Mucosa of rectum (tissue), 2 donors: ENCODE measurements around the gene CNPY2.
"Not testable (repeated sequence)": the region's sequence is repeated elsewhere in the genome, so short reads cannot be mapped to it uniquely, and the experiment has no call there.

ENCODE experiments used
- H3K27ac ChIP-seq, 2 donors: one replicate each; pipeline ENCODE4 v1.7.0; 2013; ENCODE audit warnings: inconsistent platforms in 2 of 2, low read depth in 2 of 2, low read length in 2 of 2
- H3K27me3 ChIP-seq, 2 donors: one replicate each; pipeline ENCODE4 v1.7.0; 2013; ENCODE audit warnings: low read length in 2 of 2; ENCODE audit not compliant: control insufficient read depth in 2 of 2, insufficient read depth in 2 of 2
- H3K36me3 ChIP-seq, 2 donors: one replicate each; pipeline ENCODE4 v1.7.0; 2013; ENCODE audit warnings: low read length in 2 of 2; ENCODE audit not compliant: control insufficient read depth in 2 of 2, insufficient read depth in 2 of 2
- H3K4me1 ChIP-seq, 2 donors: one replicate each; pipeline ENCODE4 v1.7.0; 2013; ENCODE audit warnings: low read length in 2 of 2, mild to moderate bottlenecking in 1 of 2; ENCODE audit not compliant: control insufficient read depth in 2 of 2, insufficient read depth in 2 of 2
- H3K4me3 ChIP-seq, 2 donors: one replicate each; pipeline ENCODE4 v1.7.0; 2013; ENCODE audit warnings: low read length in 2 of 2
- H3K9ac ChIP-seq, 2 donors: one replicate each; pipeline ENCODE4 v1.7.0; 2013; ENCODE audit warnings: low read length in 2 of 2, low read depth in 1 of 2, mild to moderate bottlenecking in 1 of 2
- H3K9me3 ChIP-seq, 2 donors: one replicate each; pipeline ENCODE4 v1.7.0; 2013; ENCODE audit warnings: low read length in 2 of 2; ENCODE audit not compliant: control insufficient read depth in 2 of 2
- donor health status: healthy.
- donor health status: Normal muscosa, but diverticular disease.

Gene CNPY2

DNA sequence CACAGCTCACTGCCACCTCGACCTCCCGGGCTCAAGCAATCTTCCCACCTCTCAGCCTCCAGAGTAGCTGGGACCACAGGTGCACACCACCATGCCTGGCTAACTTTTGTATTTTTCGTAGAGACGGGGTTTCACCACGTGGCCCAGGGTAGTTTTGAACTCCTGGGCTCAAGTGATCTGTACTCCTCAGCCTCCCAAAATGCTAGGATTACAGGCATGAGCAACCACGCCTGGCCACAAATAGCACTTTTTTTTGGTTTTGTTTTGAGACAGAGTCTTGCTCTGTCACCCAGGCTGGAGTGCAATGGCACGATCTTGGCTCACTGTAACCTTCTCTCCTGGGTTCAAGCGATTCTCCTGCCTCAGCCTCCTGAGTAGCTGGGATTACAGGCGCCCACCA is 31.5 kb upstream of the CNPY2 start:
- not testable (repeated sequence) for H3K4me3 ChIP-seq, H3K4me1 ChIP-seq, H3K9ac ChIP-seq, H3K27me3 ChIP-seq, H3K9me3 ChIP-seq, H3K27ac ChIP-seq
- H3K36me3 ChIP-seq: peaks cover 64 to 76% of the 10 kb centered on the region in 2 donors

DNA sequence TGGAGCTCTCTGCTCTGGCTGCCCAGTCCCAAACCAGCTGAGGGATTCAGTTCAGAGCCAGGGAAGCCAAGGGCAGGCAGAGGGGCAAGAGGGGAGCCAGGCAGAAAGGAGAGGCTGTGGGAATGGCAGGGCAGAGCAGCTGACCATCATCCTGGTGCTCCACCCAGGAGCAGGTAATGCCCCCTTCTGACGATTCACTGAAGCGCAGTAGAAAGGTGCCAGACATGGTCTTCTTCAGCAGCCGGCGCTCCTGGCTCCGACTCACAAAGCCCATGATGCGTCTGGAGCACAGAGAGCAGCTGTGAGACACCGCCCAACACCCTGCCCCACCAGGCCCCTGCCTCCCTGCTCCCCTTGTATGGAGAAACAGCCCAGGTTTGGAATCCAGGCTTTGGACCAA is 30.9 kb upstream of the CNPY2 start:
- Histone ChIP-seq H3K9me3 (no peaks in the 10 kb centered on the region), H3K9ac (no peak overlapping the region), H3K36me3 (peaks cover 63 to 75% of the 10 kb centered on the region in 2 donors), H3K27ac (no peak overlapping the region), H3K27me3 (no peaks in the 10 kb centered on the region), H3K4me3 (no peak overlapping the region), H3K4me1 (no peaks in the 10 kb centered on the region)

DNA sequence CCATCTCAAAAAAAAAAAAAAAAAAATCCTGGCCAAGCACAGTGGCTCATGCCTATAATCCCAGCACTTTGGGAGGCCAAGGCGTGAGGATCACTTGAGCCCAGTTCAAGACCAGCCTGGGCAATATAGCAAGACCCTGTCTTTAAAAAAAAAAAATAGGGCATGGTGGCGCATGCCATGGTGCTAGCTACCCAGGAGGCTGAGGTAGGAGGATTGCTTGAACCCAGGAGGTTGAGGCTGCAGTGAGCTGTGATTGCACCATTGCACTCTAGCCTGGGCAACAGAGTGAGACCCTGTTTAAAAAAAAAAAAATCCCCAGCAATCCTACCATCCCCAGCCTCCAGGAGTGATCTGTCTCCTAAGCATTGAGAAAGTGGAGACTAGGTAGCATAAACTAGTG is 26.5 kb upstream of the CNPY2 start:
- not testable (repeated sequence) for H3K27me3 ChIP-seq, H3K27ac ChIP-seq, H3K9me3 ChIP-seq, H3K4me1 ChIP-seq, H3K9ac ChIP-seq, H3K4me3 ChIP-seq
- peaks cover 31 to 36% of the 10 kb centered on the region in 2 donors for H3K36me3 ChIP-seq

- no peaks in the 10 kb centered on the region for H3K9me3 ChIP-seq
- H3K27ac ChIP-seq: no peak overlapping the region
- H3K4me1 ChIP-seq: no peaks in the 10 kb centered on the region
- peaks cover 28 to 29% of the 10 kb centered on the region in 2 donors for H3K36me3 ChIP-seq
- no peak overlapping the region for H3K4me3 ChIP-seq
- H3K27me3 ChIP-seq: no peaks in the 10 kb centered on the region
- H3K9ac ChIP-seq: no peak overlapping the region
These were observed 25.8 kb upstream of the CNPY2 start for GRCh38 chr12:56341616-56342015.

- Histone ChIP-seq H3K4me3 (peak overlapping the region; percentile 33 to 40), H3K27ac (peak overlapping the region; percentile 38 to 60), H3K27me3 (no peaks in the 10 kb centered on the region), H3K4me1 (peaks cover 3 to 7% of the 10 kb centered on the region in 2 donors), H3K9ac (peak overlapping the region in 1 of 2 donors; percentile 3), H3K36me3 (peaks cover 15 to 16% of the 10 kb centered on the region in 2 donors), H3K9me3 (no peaks in the 10 kb centered on the region)
These were observed 23.3 kb upstream of the CNPY2 start for GRCh38 chr12:56339158-56339422.

GRCh38 chr12:56338308-56339157 is 22.7 kb upstream of the CNPY2 start, which contains the start of gene IL23A:
Gene IL23A, plus strand, starts transcription at chr12:56338884. Its CDS starts 161 bp downstream, at chr12:56339045.
- Histone ChIP-seq H3K27ac (peak within 1 kb of the TSS; percentile 38 to 60), H3K4me1 (peaks cover 3 to 7% of the 10 kb centered on the region in 2 donors), H3K9me3 (no peaks in the 10 kb centered on the region)

DNA sequence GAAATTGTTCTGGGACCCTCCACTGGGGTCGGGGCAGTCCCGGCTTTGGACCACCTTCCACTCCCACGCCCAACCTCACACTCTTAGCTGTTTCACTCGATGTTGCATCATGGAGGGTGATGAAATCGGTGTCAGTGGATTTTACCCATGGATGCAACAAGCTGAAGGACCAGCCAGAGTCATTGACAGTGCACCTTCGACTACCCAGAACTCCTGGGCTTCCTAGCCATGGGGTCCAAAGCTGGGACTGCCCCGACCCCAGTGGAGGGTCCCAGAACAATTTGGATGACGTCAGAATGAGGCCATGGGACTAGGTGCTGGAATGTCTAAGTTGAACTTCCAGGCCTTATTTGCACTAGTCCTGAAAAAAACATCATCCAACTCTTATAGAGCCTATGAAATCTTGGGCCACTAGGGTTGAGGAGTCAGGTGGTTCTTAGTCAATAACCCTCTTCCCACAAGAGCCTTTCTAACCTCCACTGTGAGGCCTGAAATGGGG is 22.0 kb upstream of the CNPY2 start:
- Histone ChIP-seq H3K36me3 (peaks cover 2 to 3% of the 10 kb centered on the region in 2 donors), H3K4me3 (no peak overlapping the region), H3K27ac (no peak overlapping the region), H3K9me3 (no peaks in the 10 kb centered on the region), H3K4me1 (peaks cover 6 to 9% of the 10 kb centered on the region in 2 donors), H3K27me3 (no peaks in the 10 kb centered on the region), H3K9ac (no peak overlapping the region)

More at GRCh38 chr12:56338308-56339157, 22.7 kb upstream of the CNPY2 start, which contains the start of gene IL23A:
- Histone ChIP-seq H3K36me3 (peaks cover 9 to 10% of the 10 kb centered on the region in 2 donors), H3K4me3 (peak within 1 kb of the TSS; percentile 33 to 40), H3K27me3 (no peaks in the 10 kb centered on the region), H3K9ac (peak within 1 kb of the TSS in 1 of 2 donors; percentile 3)

- H3K4me1 ChIP-seq: peaks cover 6 to 11% of the 10 kb centered on the region in 2 donors
- H3K27me3 ChIP-seq: no peaks in the 10 kb centered on the region
- H3K4me3 ChIP-seq: no peak overlapping the region
- no peak overlapping the region for H3K27ac ChIP-seq
- no peaks in the 10 kb centered on the region for H3K9me3 ChIP-seq
- no peak overlapping the region for H3K9ac ChIP-seq
- H3K36me3 ChIP-seq: no peaks in the 10 kb centered on the region
These were observed 20.8 kb upstream of the CNPY2 start for GRCh38 chr12:56336361-56337167.

GRCh38 chr12:56335527-56335926 is 19.7 kb upstream of the CNPY2 start:
- not testable (repeated sequence) for H3K4me3 ChIP-seq, H3K36me3 ChIP-seq

DNA sequence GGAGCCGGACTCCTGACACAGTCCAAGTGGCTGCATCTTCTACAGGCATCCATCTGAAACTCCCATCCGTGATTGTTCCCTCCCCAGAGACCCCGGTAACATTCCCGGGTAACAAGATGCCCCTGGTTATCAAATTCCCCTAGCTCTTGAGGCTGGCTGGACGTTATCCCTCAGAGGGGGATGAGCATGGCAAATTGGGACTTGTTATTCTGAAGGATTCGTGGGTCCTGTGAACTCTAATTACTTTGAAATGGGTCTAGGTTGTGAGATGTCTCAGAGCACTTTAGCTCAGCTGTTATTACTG is 18.7 kb upstream of the CNPY2 start:
- H3K36me3 ChIP-seq: no peaks in the 10 kb centered on the region

More at GRCh38 chr12:56335527-56335926, 19.7 kb upstream of the CNPY2 start:
- not testable (repeated sequence) for H3K27ac ChIP-seq, H3K9me3 ChIP-seq, H3K9ac ChIP-seq, H3K27me3 ChIP-seq
- peaks cover 6 to 11% of the 10 kb centered on the region in 2 donors for H3K4me1 ChIP-seq

More for the DNA sequence above, 18.7 kb upstream of the CNPY2 start:
- H3K9ac ChIP-seq: peak overlapping the region; percentile 87 to 88
- no peaks in the 10 kb centered on the region for H3K27me3 ChIP-seq
- H3K4me1 ChIP-seq: peaks cover 6 to 11% of the 10 kb centered on the region in 2 donors
- peak overlapping the region; percentile 93 to 95 for H3K27ac ChIP-seq
- peak overlapping the region; percentile 74 to 93 for H3K4me3 ChIP-seq
- no peaks in the 10 kb centered on the region for H3K9me3 ChIP-seq
